Esophagus muscularis mucosa (tissue), 4 donors: ENCODE results near the gene ERC2. TPM values are rescaled to one million over a fixed set of nuclear protein-coding genes. Genes with fewer than 3 reads are reported as not detected.

ENCODE experiments used
- DNase-seq: peaks from one replicate; pipeline ENCODE4 v3.0.0-alpha.2; 2017; ENCODE audit errors: extremely low spot score
- H3K27ac ChIP-seq, 4 donors: fragments of 200-600 bp; sonication (generic); replicated peaks in 1 of 4; 1 replicate in 3 of 4; 2 replicates in 1 of 4; pipeline ENCODE4 v1.5.1; 2016 to 2019; ENCODE audit warnings: mild to moderate bottlenecking in 1 of 4
- H3K27me3 ChIP-seq, 4 donors: fragments of 200-600 bp; sonication (generic); one replicate each; pipeline versions ENCODE4 v1.5.1 to v1.6.0; 2016 to 2019
- H3K36me3 ChIP-seq, 4 donors: fragments of 200-600 bp; sonication (generic); one replicate each; pipeline ENCODE4 v1.5.1; 2016 to 2019
- H3K4me1 ChIP-seq, 4 donors: fragments of 200-600 bp; sonication (generic); one replicate each; pipeline ENCODE4 v1.5.1; 2016 to 2019
- H3K4me3 ChIP-seq, 4 donors: fragments of 200-600 bp; sonication (generic); 1 replicate in 2 of 4; 2 replicates in 2 of 4; pipeline ENCODE4 v1.5.1; 2016 to 2019; ENCODE audit warnings: mild to moderate bottlenecking in 4 of 4, moderate library complexity in 1 of 4
- H3K9me3 ChIP-seq, 4 donors: fragments of 200-600 bp; sonication (generic); 1 replicate in 3 of 4; 2 replicates in 1 of 4; pipeline ENCODE4 v1.5.1; 2016 to 2019
- CTCF ChIP-seq, 3 experiments: fragments of 200-600 bp in 2 of 3; fragments of 450-650 bp in 1 of 3; sonication (generic) in 2 of 3; IDR thresholded peaks; one replicate each; pipeline ENCODE4 v1.5.1; 2017 to 2019; ENCODE audit warnings: antibody characterized with exemption in 3 of 3, mild to moderate bottlenecking in 2 of 3, moderate library complexity in 1 of 3
- EP300 ChIP-seq: sonication (generic); formaldehyde crosslinking; IDR thresholded peaks from one replicate; pipeline ENCODE4 v1.6.1; 2017; ENCODE audit warnings: antibody characterized with exemption
- POLR2A ChIP-seq: fragments of 450-650 bp; IDR thresholded peaks from one replicate; pipeline ENCODE4 v1.6.1; 2017; ENCODE audit warnings: antibody characterized with exemption, moderate library complexity, mild to moderate bottlenecking, low read depth
- POLR2AphosphoS5 ChIP-seq, 2 donors: sonication (generic); formaldehyde crosslinking; IDR thresholded peaks; one replicate each; pipeline ENCODE4 v1.6.1; 2017; ENCODE audit warnings: antibody characterized with exemption in 2 of 2
- WGBS: methylation state at CpG from one replicate; pipeline ENCODE4 v1.1.5; 2018; 5-methylcytosine and 5-hydroxymethylcytosine counted together
- intact Hi-C: fragments of 100-400 bp; cut with DNase I; formaldehyde crosslinking; loops from one replicate; pipeline ENCODE4 v1.15.1; 2023
- total RNA-seq, 4 donors: library from RNA; depleted of rRNA; stranded (reverse); fragments of >200 nt; gene quantifications; one replicate each; pipeline versions ENCODE4 v1.1.0 to v1.2.1, GENCODE V29; 2016

Gene ERC2
- total RNA-seq, 4 donors from 2014 or later, result 0.42 to 2.0 (median 1.5) TPM

DNA sequence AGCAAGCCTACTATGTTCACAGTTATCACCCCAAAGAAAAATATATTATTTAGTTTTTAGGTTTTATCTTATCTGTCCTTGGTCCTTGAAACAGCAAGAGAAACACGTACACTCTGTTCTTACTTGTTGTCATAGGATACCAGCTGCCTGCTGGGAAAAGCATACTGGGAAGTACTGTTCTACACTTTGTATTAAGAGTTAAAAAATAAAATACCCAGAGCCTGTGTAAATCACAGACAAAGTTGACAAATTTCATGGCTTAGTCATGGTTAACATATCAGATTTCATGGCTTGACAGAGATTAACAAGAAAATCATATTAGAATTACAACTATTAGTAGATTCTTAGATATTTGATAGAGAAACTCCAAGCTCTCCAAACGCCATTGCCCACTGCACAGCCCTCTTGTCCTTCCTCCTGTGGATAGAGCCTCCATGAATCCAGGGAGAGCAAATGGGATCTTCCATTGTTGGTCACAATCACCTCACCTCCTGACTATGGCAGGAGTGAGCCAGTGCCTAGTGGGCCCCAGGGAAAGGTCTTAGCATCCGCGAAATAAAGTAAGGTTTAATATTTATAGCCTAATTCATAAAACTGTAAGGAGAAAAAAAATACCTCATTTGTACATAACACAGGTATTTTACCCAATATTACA, 853.1 kb downstream of the ERC2 start:
- no peak overlapping the region for H3K27ac ChIP-seq
- intact Hi-C loops, result no loop called here
- 84% methylated on average over 4 of the region's 4 CpGs for WGBS

GRCh38 chr3:55611121-55611520, 857.1 kb downstream of the ERC2 start:
- H3K36me3 ChIP-seq, result no peaks in the 10 kb centered on the region
- no peaks in the 10 kb centered on the region for H3K27me3 ChIP-seq
- no peaks in the 10 kb centered on the region for H3K9me3 ChIP-seq
- 100% methylated on average over 1 of the region's 1 CpG for WGBS
- no peaks in the 10 kb centered on the region for H3K4me1 ChIP-seq
- no peak overlapping the region for H3K4me3 ChIP-seq
- no peak for TF ChIP-seq POLR2AphosphoS5 (IDR thresholded peaks at IDR 0.05)
- TF ChIP-seq CTCF (IDR thresholded peaks at IDR 0.05), result no peak
- TF ChIP-seq POLR2A, result no peak
- TF ChIP-seq EP300, result no peak
- DNase-seq, result no peak
- intact Hi-C loops, result no loop called here
- H3K27ac ChIP-seq, result no peak overlapping the region

More for the DNA sequence above, 853.1 kb downstream of the ERC2 start:
- Histone ChIP-seq H3K4me1 (no peaks in the 10 kb centered on the region), H3K4me3 (no peak overlapping the region), H3K9me3 (no peaks in the 10 kb centered on the region), H3K27me3 (no peaks in the 10 kb centered on the region), H3K36me3 (no peaks in the 10 kb centered on the region)
- TF ChIP-seq POLR2AphosphoS5 (IDR thresholded peaks at IDR 0.05) (no peak), CTCF (IDR thresholded peaks at IDR 0.05) (no peak), POLR2A (no peak), EP300 (no peak)
- no peak for DNase-seq

GRCh38 chr3:55609230-55609827, 858.9 kb downstream of the ERC2 start:
- DNase-seq, result no peak
- H3K4me3 ChIP-seq, result no peak overlapping the region
- TF ChIP-seq EP300 (no peak), CTCF (IDR thresholded peaks at IDR 0.05) (no peak), POLR2A (no peak), POLR2AphosphoS5 (IDR thresholded peaks at IDR 0.05) (no peak)
- H3K4me1 ChIP-seq, result no peaks in the 10 kb centered on the region
- WGBS, result 86% methylated on average over 10 of the region's 10 CpGs
- no peaks in the 10 kb centered on the region for H3K27me3 ChIP-seq
- H3K9me3 ChIP-seq, result no peaks in the 10 kb centered on the region
- H3K36me3 ChIP-seq, result no peaks in the 10 kb centered on the region
- H3K27ac ChIP-seq, result no peak overlapping the region
- intact Hi-C loops, result no loop called here

DNA sequence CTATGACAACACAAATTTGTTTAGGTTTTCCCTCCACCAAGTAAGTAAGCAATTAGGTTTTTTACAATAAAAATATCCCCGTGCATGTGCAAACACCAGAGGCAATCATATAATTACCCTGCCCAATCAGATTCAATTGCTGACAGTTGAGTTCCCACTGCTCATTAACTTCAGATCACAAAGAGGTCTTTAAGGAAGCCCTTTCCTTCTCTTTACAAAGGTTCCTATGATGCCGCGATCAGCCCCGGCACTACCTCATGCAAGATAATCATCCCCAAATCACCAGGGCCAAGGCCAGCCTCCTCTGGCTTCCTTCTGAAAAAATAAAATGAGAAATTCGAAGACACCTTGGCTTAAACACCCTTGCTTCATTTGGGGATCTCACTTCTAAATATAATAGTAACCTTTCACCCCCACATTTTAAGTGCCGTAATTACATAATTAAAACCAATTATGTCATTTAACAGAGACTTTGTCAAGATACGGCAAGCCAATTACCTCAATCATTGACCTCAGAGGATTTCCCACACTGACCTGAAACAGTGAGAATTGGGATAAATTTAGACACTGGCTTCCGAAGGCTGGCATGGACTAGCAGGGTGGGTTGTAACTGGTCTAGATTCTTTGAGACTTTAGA, 859.8 kb downstream of the ERC2 start:
- no peak for DNase-seq
- intact Hi-C loops, result no loop called here
- no peaks in the 10 kb centered on the region for H3K9me3 ChIP-seq
- H3K27me3 ChIP-seq, result no peaks in the 10 kb centered on the region
- H3K36me3 ChIP-seq, result no peaks in the 10 kb centered on the region
- H3K27ac ChIP-seq, result no peak overlapping the region
- WGBS, result 94% methylated on average over 8 of the region's 8 CpGs
- H3K4me3 ChIP-seq, result no peak overlapping the region
- TF ChIP-seq POLR2AphosphoS5 (IDR thresholded peaks at IDR 0.05), result no peak
- no peak for TF ChIP-seq EP300
- no peak for TF ChIP-seq CTCF (IDR thresholded peaks at IDR 0.05)
- TF ChIP-seq POLR2A, result no peak
- no peaks in the 10 kb centered on the region for H3K4me1 ChIP-seq
